Nephron (organoid): Measurements from ENCODE around the gene HOOK2.

ENCODE experiments used
- H3K27ac Mint-ChIP-seq, 3 experiments: 2 replicates each; pipeline ENCODE4 v1.8.0; 2020; ENCODE audit warnings: mixed read lengths in 3 of 3, mild to moderate bottlenecking in 2 of 3, moderate library complexity in 1 of 3
- H3K27me3 Mint-ChIP-seq: 2 replicates; pipeline ENCODE4 v1.8.0; 2021; ENCODE audit warnings: low read depth, mild to moderate bottlenecking, moderate library complexity, mixed read lengths
- H3K36me3 Mint-ChIP-seq: 2 replicates; pipeline ENCODE4 v1.8.0; 2020; ENCODE audit warnings: low read depth, mixed read lengths
- H3K4me1 Mint-ChIP-seq: 2 replicates; pipeline ENCODE4 v1.8.0; 2020; ENCODE audit warnings: mixed read lengths
- H3K4me3 Mint-ChIP-seq, 3 experiments: 2 replicates each; pipeline ENCODE4 v1.8.0; 2020; ENCODE audit warnings: mild to moderate bottlenecking in 3 of 3, mixed read lengths in 3 of 3, moderate library complexity in 2 of 3
- H3K9me3 Mint-ChIP-seq: 2 replicates; pipeline ENCODE4 v1.8.0; 2020; ENCODE audit warnings: mixed read lengths
- CTCF ChIP-seq, 3 experiments: fragments of 200-600 bp; sonication (generic); IDR thresholded peaks; one replicate each; pipeline ENCODE4 v1.5.0; 2021; ENCODE audit warnings: antibody characterized with exemption in 3 of 3; ENCODE audit not compliant: unreplicated experiment in 3 of 3

HOOK2 gene

GRCh38 chr19:12790628-12791344, 15.4 kb upstream of the HOOK2 start:
- Mint-ChIP-seq H3K27ac (peak overlapping the region; percentile 85 to 94 (median 88)), H3K9me3 (no peaks in the 10 kb centered on the region), H3K27me3 (no peaks in the 10 kb centered on the region), H3K4me1 (peaks cover 33% of the 10 kb centered on the region), H3K4me3 (peak overlapping the region; percentile 94 to 98 (median 96)), H3K36me3 (no peaks in the 10 kb centered on the region)
- no peak for TF ChIP-seq CTCF (IDR thresholded peaks at IDR 0.05; ENCODE audit: unreplicated experiment in 3 of 3)

GRCh38 chr19:12789904-12790619, 14.7 kb upstream of the HOOK2 start:
- no peaks in the 10 kb centered on the region for H3K9me3 Mint-ChIP-seq
- H3K4me3 Mint-ChIP-seq = peak overlapping the region; percentile 94 to 98 (median 96)
- H3K27ac Mint-ChIP-seq = peak overlapping the region; percentile 85 to 94 (median 88)
- no peaks in the 10 kb centered on the region for H3K36me3 Mint-ChIP-seq
- TF ChIP-seq CTCF (IDR thresholded peaks at IDR 0.05; ENCODE audit: unreplicated experiment in 3 of 3) = no peak
- peaks cover 31% of the 10 kb centered on the region for H3K4me1 Mint-ChIP-seq
- H3K27me3 Mint-ChIP-seq = no peaks in the 10 kb centered on the region

GRCh38 chr19:12789098-12789903, 13.9 kb upstream of the HOOK2 start:
- Mint-ChIP-seq H3K9me3 (no peaks in the 10 kb centered on the region), H3K27me3 (no peaks in the 10 kb centered on the region), H3K4me1 (peaks cover 29% of the 10 kb centered on the region), H3K4me3 (peak overlapping the region; percentile 86 to 94 (median 88)), H3K27ac (peak overlapping the region; percentile 99 to 100 (median 99)), H3K36me3 (no peaks in the 10 kb centered on the region)
- no peak for TF ChIP-seq CTCF (IDR thresholded peaks at IDR 0.05; ENCODE audit: unreplicated experiment in 3 of 3)

GRCh38 chr19:12788682-12789097, 13.3 kb upstream of the HOOK2 start:
- Mint-ChIP-seq H3K27ac (peak overlapping the region; percentile 99 to 100 (median 99)), H3K36me3 (no peaks in the 10 kb centered on the region), H3K9me3 (no peaks in the 10 kb centered on the region), H3K27me3 (no peaks in the 10 kb centered on the region), H3K4me3 (peak overlapping the region; percentile 82 to 88 (median 86)), H3K4me1 (peaks cover 26% of the 10 kb centered on the region)
- TF ChIP-seq CTCF (IDR thresholded peaks at IDR 0.05; ENCODE audit: unreplicated experiment in 3 of 3) = no peak

- Mint-ChIP-seq H3K9me3 (no peaks in the 10 kb centered on the region), H3K27me3 (no peaks in the 10 kb centered on the region), H3K4me3 (peak overlapping the region; percentile 82 to 88 (median 86)), H3K36me3 (no peaks in the 10 kb centered on the region), H3K4me1 (peaks cover 30% of the 10 kb centered on the region), H3K27ac (peak overlapping the region; percentile 99 to 100 (median 99))
- TF ChIP-seq CTCF (IDR thresholded peaks at IDR 0.05; ENCODE audit: unreplicated experiment in 3 of 3) = no peak
Measured at GRCh38 chr19:12788042-12788681, 12.8 kb upstream of the HOOK2 start.
